Left renal cortex interstitium (tissue), 4 donors: ENCODE measurements around the gene JARID2. TPM values are rescaled to one million over a fixed set of nuclear protein-coding genes. Genes with fewer than 3 reads are reported as not detected.

Experiments
- DNase-seq, 4 donors: peaks; one replicate each; pipeline ENCODE4 v3.0.0-alpha.2; 2013; ENCODE audit warnings: low read depth in 4 of 4, low spot score in 2 of 4, missing footprints in 1 of 4
- polyA plus RNA-seq, 4 donors: library from polyadenylated mRNA; unstranded; fragments of 120-200 nt; gene quantifications; one replicate each; pipeline ENCODE4 v1.2.1, GENCODE V29; 2013; ENCODE audit not compliant: insufficient read length in 4 of 4

JARID2 gene
- polyA plus RNA-seq, 4 donors, result 26.1 to 33.0 (median 28.9) TPM

GRCh38 chr6:15475261-15475660 lies 229.4 kb downstream of the JARID2 start:
- no peak for DNase-seq

- DNase-seq, result no peak
These were observed 230.0 kb downstream of the JARID2 start for GRCh38 chr6:15475872-15476271.

DNA sequence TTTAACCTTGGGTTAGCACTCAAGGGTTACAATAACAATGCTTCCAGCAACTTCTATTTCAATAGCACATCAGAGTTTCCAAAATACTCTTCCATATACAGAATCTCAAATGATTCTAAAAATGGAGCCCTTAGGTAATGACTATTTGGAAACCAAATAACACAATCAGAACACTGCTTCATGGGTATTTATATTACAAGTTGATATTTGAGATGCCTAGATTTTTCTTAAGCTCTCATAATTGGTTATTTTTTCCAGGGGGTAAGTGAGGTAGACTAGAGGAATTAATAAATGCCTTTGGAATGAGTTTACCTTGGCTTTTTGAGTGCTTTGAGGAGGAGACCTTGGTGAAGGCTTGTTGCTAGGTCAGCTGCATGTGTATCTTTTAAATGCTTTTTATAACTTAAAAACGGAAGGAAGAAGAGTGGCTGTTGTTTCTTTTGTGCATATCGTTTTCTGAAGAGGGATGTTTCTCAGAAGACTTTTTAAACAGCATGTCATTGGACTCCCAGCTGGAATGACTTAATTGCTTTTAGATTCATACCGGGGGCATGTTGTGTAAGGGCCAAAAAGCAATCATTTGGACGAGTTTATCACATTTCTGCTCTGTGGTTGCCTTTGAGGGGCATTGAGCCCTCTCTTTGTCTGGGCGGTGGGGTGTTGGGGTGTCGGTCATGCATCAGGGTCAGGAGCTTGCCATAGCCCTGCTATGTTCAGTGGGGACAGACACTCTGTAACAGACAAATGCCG lies 230.9 kb downstream of the JARID2 start:
- DNase-seq, result no peak

GRCh38 chr6:15477746-15478145 lies 231.9 kb downstream of the JARID2 start:
- no peak for DNase-seq

GRCh38 chr6:15479761-15480160 lies 233.9 kb downstream of the JARID2 start:
- no peak for DNase-seq

DNA sequence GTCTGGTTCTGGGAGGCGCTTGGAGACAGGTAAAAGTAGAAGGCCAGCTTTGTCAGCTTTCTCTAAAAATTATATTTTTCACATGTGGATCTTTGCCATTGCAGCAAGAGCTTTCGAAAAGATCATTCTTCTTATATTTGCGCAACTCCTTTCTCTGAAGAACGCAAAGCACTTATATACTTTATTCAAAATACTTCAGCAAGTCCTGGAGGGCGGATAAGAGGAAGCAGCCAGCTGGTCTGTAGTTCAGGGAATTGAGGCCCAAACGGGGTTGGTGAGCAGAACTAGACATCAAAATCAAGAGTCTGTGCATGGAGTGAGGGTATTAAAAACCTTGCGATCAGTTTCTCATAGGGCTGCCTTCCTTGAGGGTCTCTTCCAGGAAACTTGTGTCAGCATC lies 234.7 kb downstream of the JARID2 start:
- DNase-seq, result no peak

- DNase-seq, result no peak
These were observed 235.8 kb downstream of the JARID2 start for GRCh38 chr6:15481390-15482291.

DNA sequence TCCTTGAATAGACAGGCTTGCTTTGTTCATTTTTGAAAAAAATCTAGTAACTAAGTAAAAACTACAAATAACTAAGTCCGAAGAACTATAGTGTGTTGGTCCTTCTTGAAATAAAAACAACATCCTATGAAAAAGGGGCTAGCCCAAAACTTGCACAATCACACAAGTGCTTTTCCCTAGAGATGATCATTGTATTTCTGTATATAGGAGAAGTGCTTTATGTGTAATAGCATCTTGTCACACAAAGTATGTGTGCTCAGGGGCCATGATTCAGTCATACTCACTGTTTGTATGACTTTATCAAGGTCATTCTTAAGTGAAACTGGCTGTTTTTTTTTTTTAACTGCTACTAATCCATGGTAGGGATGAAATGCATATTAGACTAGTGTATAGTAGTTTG lies 237.2 kb downstream of the JARID2 start:
- no peak for DNase-seq

- no peak for DNase-seq
These were observed 238.3 kb downstream of the JARID2 start for GRCh38 chr6:15484140-15484539.

DNA sequence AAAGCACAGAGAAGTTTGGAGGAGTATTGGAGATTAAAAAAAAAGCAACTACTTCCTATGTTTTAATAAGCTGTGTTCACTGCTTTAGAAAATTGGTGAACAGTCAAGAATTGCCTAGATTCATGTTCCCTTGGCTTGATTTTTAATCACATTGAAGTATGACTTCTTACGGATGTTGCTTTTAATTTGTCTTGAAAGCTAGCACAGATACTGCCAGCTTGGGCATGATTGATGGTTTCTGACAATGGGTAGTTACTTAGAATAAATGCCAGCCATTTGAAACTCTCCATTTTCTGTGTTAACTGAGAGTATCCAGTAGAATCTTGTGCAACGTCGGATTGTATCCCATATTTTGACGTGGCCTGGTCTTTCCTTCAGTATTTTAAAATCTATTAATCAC lies 239.0 kb downstream of the JARID2 start:
- no peak for DNase-seq

DNA sequence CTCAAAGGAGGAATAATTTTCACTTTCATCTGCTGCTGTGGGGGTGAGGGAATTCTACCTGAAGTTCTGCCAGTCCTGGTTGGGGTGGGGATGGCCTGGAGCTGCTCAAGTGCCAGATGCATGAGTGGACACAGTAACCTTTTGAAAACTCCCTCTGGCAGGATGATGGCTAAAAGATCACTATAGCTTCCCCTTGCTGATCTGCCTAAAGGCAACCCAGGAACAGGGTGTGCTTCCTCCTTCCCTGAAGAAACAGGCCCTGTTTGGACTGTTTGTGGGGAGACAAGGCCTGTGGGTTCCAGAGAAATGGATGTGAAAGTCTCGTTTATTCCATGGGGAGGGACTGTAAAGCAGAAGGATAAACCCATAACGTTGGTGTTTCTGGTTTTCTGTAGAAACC lies 240.1 kb downstream of the JARID2 start:
- no peak for DNase-seq

GRCh38 chr6:15487262-15487661 lies 241.4 kb downstream of the JARID2 start:
- DNase-seq, result no peak

- no peak for DNase-seq
These were observed 243.5 kb downstream of the JARID2 start for GRCh38 chr6:15489261-15489962.

DNA sequence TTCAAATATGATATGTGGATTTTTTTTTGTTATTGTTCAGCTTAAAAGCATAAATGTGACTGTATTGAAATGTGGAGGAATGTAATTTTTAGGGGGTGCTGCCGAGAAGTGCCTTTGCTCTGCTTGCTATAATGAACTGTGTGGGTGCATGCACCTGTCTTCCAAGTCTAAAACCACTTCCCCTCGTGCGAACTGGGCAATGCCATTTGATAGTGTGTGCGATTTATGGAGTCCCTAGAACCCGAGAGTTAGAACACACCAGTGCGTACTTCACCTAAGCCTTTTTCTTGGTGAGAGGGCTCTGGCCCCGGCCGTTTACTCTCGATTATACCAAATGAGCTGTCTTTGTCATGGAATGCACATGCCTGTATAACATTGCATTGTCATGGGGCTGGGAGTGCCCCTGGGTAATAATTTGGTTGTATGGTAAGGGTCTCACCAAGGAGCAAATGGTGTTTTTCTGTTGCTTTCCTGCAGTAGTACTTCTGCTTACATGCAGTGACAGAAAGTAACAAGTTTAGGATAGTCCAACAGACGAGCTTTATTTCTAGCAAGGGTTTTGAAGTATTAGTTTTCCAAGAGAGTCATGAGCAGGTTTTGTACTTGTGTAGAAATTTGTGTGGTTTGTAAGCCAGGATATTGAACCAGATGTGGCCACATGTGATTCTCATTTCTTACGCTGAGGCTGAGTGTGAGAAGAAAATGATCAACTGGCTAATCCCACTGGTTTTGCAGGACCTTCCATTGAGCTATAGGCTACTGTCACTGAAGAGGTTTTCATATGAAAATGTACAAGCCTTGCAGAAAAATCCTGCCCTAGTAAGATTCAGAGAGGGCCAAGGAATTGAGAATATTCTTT lies 244.6 kb downstream of the JARID2 start:
- DNase-seq, result no peak

GRCh38 chr6:15491255-15491985 lies 245.6 kb downstream of the JARID2 start:
- no peak for DNase-seq

GRCh38 chr6:15491986-15492269 lies 246.1 kb downstream of the JARID2 start:
- DNase-seq, result no peak

DNA sequence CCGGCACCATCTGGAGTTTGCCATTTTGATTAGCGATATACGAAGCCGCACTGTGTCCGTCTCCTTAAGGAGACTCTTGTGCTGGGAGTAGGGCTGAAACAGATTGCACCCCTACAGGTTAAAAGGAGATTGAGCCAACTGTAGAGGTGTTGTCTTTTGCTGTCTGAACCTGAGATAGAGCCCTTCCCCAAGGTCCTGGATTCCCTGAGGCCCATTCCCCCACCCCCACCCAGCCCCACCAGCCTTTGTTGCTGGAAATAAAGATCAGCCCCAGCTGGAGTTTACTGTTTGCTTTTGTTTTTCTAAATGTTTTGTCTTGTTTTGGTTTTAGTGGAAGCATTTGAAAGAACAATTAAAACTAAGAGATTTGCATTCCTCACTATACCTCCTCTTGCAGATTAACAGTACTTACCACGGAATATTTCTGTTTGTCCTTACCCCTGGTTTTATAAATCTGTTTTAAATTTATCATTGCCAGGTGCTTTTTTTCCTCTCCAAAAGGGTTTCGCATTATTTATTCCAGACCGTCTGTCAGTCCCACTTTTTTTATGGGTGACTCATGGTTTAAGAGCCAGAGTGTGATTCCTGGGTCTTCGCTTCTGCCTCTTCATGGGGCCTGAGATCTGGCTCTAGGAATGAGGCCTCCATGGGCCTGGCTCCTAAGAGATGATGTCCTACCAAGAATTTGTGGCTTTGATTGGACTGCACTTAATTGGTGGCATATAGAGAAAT lies 247.7 kb downstream of the JARID2 start:
- no peak for DNase-seq

DNA sequence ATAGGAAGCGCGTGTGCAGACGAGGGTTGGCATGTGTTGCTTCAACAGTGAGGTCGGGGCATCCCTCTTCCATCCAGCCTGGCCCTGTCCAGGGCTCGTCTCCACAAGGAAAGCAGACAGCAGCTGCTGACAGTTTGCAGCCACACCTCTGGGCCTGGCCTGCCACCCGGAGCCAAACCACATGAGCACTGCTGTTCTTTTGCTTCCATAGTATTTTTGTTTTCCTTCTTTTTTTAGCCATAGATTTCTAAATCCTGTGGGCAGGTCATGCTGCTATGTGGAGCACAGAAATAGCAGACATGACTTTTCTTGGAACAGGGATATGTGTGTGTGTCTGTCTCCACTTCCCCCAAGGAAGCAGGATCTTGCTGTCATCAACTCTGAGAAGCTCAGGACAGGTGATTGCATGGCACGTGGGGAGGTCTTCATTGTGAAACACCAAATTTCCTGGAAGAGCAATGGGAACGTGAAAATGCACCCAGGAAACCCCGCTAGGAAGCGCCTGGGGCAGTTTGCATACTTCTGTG lies 249.6 kb downstream of the JARID2 start:
- DNase-seq, result no peak
